GM18870 (cell line): ENCODE measurements around the gene SEMA4D.

Source experiments
- ATAC-seq: cut with Tn5 transposase; IDR thresholded peaks from one replicate; pipeline ENCODE4 v1.9.1; 2021; ENCODE audit warnings: moderate library complexity; ENCODE audit not compliant: unreplicated experiment

Gene SEMA4D

GRCh38 chr9:89434636-89435035 is 63.3 kb downstream of the SEMA4D start:
- no peak for ATAC-seq

GRCh38 chr9:89433826-89434225 is 64.1 kb downstream of the SEMA4D start:
- ATAC-seq, result no peak

GRCh38 chr9:89432986-89433530 is 64.9 kb downstream of the SEMA4D start:
- no peak for ATAC-seq

- ATAC-seq, result no peak
These were observed 65.8 kb downstream of the SEMA4D start for GRCh38 chr9:89431930-89432725.

- ATAC-seq, result no peak
These were observed 66.9 kb downstream of the SEMA4D start for GRCh38 chr9:89430995-89431394.

- no peak for ATAC-seq
These were observed 68.7 kb downstream of the SEMA4D start for GRCh38 chr9:89428901-89429890.

- no peak for ATAC-seq
These were observed 69.6 kb downstream of the SEMA4D start for GRCh38 chr9:89428222-89428761.

- no peak for ATAC-seq
These were observed 70.2 kb downstream of the SEMA4D start for GRCh38 chr9:89427621-89428221.

- peak; percentile 73 for ATAC-seq
These were observed 71.4 kb downstream of the SEMA4D start for GRCh38 chr9:89426384-89426961.

- peak; percentile 2 for ATAC-seq
These were observed 72.0 kb downstream of the SEMA4D start for GRCh38 chr9:89425921-89426383.

GRCh38 chr9:89425024-89425805 is 72.7 kb downstream of the SEMA4D start:
- no peak for ATAC-seq

GRCh38 chr9:89422151-89422975 is 75.5 kb downstream of the SEMA4D start:
- ATAC-seq, result no peak

GRCh38 chr9:89421595-89421994 is 76.3 kb downstream of the SEMA4D start:
- no peak for ATAC-seq

- ATAC-seq, result no peak
These were observed 77.3 kb downstream of the SEMA4D start for GRCh38 chr9:89420397-89421178.

GRCh38 chr9:89419978-89420394 is 77.9 kb downstream of the SEMA4D start:
- ATAC-seq, result no peak

- ATAC-seq, result peak; percentile 35
These were observed 78.9 kb downstream of the SEMA4D start for GRCh38 chr9:89418882-89419640.

GRCh38 chr9:89418474-89418845 is 79.5 kb downstream of the SEMA4D start:
- no peak for ATAC-seq
